GM20000 (cell line): ENCODE data around the gene TFRC.
"Not testable (repeated sequence)": the region's sequence is repeated elsewhere in the genome, so short reads cannot be mapped to it uniquely, and the experiment has no call there.

Experiments
- DNase-seq: peaks from one replicate; pipeline ENCODE4 v3.0.0; 2012; ENCODE audit warnings: low spot score
- TF ChIP-seq, protein P1 (sequence below): IDR thresholded peaks from 2 replicates; pipeline ENCODE4 v1.5.1; 2012; ENCODE audit warnings: mild to moderate bottlenecking, control low read depth; ENCODE audit errors: extremely low read depth, missing control alignments

Gene TFRC

DNA sequence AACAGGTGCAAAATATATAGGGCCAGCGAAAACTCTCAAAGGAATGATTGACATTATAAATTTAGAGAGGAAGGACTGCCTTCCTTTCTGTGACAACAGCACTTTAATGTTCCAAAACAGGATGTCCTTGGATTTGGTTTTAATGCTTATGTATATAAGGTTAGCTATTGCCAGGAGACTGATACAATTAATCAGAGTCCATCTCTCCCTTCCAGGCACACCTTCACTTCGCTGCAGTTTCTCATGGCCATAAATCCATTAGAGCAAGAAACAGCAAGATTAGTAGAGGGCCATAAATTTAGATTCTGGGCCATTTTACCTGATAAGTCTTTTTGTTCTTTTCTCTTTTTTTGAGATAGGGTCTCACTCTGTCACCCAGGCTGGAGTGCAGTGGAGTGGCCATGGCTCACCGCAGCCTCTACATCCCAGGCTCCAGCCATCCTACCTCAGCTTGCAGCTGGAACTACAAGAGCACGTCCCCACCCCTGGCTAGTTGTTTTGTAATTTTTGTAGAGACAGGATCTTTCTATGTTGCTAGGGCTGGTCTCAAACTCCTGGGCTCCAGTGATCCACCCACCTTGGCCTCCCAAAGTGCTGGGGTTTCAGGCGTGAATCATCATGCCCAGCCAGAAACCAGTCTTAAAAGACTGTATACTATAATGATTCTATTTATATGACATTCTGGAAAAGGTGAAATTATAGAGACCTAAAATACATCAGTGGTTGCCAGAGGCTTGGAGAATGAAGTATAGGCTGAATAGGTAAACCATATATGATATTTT, 15.7 kb upstream of the TFRC start:
- no peak for DNase-seq
- TF ChIP-seq, protein P1, sequence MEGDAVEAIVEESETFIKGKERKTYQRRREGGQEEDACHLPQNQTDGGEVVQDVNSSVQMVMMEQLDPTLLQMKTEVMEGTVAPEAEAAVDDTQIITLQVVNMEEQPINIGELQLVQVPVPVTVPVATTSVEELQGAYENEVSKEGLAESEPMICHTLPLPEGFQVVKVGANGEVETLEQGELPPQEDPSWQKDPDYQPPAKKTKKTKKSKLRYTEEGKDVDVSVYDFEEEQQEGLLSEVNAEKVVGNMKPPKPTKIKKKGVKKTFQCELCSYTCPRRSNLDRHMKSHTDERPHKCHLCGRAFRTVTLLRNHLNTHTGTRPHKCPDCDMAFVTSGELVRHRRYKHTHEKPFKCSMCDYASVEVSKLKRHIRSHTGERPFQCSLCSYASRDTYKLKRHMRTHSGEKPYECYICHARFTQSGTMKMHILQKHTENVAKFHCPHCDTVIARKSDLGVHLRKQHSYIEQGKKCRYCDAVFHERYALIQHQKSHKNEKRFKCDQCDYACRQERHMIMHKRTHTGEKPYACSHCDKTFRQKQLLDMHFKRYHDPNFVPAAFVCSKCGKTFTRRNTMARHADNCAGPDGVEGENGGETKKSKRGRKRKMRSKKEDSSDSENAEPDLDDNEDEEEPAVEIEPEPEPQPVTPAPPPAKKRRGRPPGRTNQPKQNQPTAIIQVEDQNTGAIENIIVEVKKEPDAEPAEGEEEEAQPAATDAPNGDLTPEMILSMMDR: no peak

DNA sequence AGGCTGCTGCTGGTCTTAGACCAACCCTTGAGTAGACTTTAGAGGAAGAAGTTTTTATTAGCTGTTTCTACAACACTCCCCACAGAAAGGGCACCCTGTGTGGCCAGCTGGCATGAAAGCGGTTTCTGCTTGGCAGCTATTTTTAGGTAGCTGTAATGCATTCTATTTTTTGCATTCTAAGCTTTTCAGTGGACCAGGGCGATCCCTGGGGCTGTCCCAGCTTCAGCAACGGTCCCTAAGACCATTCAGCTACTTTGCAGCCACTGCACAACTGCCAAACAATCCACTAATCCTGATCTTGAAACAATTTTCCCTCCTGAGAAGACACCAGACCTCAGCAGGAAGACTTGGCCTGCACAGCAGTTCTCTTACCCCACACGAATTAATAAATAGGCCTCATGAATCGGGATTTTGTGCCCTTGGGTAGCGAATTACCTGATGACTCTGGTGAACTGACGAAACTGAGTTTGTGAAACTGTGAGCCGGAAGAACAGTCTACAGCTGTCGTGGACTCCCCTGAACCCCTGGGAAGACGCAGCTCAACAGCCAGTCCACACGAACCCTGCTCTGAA, 14.6 kb upstream of the TFRC start:
- TF ChIP-seq, protein P1: no peak
- DNase-seq: peak; percentile 68

GRCh38 chr3:196093317-196094111, 11.6 kb upstream of the TFRC start:
- TF ChIP-seq, protein P1: no peak
- no peak for DNase-seq

- TF ChIP-seq, protein P1: no peak
- no peak for DNase-seq
Measured at GRCh38 chr3:196087906-196088305, 6.0 kb upstream of the TFRC start.

DNA sequence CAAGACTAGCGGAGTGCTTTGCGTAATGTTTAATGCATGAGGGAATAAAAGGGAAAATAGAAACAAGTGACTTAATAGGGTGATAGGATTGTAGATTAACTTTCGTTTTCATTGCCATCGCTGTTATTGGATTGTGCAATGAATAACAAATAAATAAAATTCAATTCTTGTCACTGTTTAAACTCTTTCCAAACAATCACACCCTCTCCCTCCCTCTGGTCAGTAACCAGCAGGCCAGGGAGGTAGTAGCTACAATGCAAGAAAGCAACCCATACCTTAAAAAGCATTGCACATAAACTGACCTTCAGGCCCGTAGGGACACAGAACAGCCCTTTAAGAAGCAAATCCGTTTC, 705 bp upstream of the TFRC start:
- TF ChIP-seq, protein P1: no peak
- DNase-seq: no peak

GRCh38 chr3:196081002-196081833, 672 bp downstream of the TFRC start:
- TF ChIP-seq, protein P1: no peak
- DNase-seq: peak; percentile 59

DNA sequence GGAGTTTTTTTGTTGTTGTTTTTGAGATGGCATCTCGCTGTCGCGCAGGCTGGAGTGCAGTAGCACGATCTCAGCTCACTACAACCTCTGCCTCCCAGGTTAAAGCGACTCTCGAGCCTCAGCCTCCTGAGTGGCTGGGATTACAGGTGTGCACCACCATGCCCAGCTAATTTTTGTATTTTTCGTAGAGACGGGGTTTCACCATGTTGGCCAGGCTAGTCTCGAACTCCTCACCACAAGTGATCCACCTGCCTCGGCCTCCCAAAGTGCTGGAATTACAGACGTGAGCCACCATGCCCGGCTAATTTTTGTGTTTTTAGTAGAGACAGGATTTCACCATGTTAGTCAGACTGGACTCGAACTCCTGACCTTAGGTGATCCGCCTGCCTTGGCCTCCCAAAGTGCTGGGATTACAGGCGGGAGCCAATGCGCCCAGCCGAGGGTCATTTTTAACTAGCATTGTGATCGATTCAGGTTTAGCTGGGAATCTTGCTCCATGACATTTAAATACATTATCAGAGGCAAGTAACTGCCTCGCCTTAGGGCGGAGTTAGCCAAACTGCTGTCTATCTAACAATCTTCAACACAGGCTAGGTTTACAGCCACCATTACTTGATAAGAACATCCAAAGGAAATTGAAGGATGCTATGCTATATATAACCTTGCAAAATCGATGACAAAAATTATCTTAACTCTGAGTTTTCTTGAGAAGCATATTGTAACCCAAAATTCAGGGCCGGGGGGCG, 1.6 kb downstream of the TFRC start:
- DNase-seq: not testable (repeated sequence)
